ENCODE measurements around the gene PDE6C. TPM values are rescaled to one million over a fixed set of nuclear protein-coding genes. Genes with fewer than 3 reads are reported as not detected.

PDE6C gene
- total RNA-seq, 1 donor from 2014 or later, result not detected

DNA sequence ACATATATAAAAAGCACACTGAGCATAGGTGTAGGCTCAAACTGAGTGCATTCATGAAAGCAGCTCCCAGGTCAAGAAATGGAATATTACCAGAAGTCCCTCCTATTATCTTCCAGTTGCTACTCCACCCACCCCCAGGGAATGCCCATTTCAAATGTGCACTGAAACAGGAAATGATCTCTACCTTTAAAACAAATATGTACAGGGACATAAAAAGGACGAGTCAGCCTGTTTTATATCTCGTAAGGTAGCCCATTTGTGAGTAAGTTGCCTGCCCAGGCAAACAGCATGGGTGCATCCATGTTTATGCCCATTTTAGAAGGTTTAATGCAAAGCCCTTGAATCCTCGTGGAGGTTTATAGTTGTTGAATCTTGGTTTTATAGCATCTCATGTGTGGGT lies 35.4 kb upstream of the PDE6C start:
- no peak overlapping the region for H2AFZ ChIP-seq (ENCODE audit: low read depth, low read length)
- H3K4me3 Mint-ChIP-seq (ENCODE audit: unreplicated experiment), result no peak overlapping the region
- H4K20me1 ChIP-seq (ENCODE audit: insufficient read depth, low read length), result no peaks in the 10 kb centered on the region
- H3K9me3 ChIP-seq (ENCODE audit: insufficient read depth, low read depth, low read length), result peaks cover 5% of the 10 kb centered on the region
- H3K9ac ChIP-seq (ENCODE audit: low read length), result no peak overlapping the region
- no peak overlapping the region for H3K4me3 ChIP-seq (ENCODE audit: insufficient read depth, low read depth, low read length)
- no peak overlapping the region for H3K4me2 ChIP-seq (ENCODE audit: low read length)
- DNase-seq (ENCODE audit: low read depth), result no peak
- TF ChIP-seq, protein P1, sequence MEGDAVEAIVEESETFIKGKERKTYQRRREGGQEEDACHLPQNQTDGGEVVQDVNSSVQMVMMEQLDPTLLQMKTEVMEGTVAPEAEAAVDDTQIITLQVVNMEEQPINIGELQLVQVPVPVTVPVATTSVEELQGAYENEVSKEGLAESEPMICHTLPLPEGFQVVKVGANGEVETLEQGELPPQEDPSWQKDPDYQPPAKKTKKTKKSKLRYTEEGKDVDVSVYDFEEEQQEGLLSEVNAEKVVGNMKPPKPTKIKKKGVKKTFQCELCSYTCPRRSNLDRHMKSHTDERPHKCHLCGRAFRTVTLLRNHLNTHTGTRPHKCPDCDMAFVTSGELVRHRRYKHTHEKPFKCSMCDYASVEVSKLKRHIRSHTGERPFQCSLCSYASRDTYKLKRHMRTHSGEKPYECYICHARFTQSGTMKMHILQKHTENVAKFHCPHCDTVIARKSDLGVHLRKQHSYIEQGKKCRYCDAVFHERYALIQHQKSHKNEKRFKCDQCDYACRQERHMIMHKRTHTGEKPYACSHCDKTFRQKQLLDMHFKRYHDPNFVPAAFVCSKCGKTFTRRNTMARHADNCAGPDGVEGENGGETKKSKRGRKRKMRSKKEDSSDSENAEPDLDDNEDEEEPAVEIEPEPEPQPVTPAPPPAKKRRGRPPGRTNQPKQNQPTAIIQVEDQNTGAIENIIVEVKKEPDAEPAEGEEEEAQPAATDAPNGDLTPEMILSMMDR (IDR thresholded peaks at IDR 0.05; ENCODE audit: insufficient read depth, low read depth, low read length), result no peak
- no peak for TF ChIP-seq EZH2 (IDR thresholded peaks at IDR 0.05; ENCODE audit: insufficient read depth, low read length)
- no peak overlapping the region for H3K27ac ChIP-seq (ENCODE audit: low read depth, low read length)
- peaks cover 2% of the 10 kb centered on the region for H3K9me3 Mint-ChIP-seq (ENCODE audit: unreplicated experiment)
- no peak for FAIRE-seq
- H3K36me3 ChIP-seq (ENCODE audit: insufficient read depth, low read length), result no peaks in the 10 kb centered on the region
- no peaks in the 10 kb centered on the region for H3K4me1 ChIP-seq (ENCODE audit: insufficient read depth, low read length)
- H3K79me2 ChIP-seq (ENCODE audit: insufficient read depth, low read length), result no peaks in the 10 kb centered on the region
- no peaks in the 10 kb centered on the region for H3K4me1 Mint-ChIP-seq (ENCODE audit: low read depth, unreplicated experiment)
- no peak overlapping the region for H3K27ac Mint-ChIP-seq (ENCODE audit: unreplicated experiment)
- no peaks in the 10 kb centered on the region for H3K36me3 Mint-ChIP-seq (ENCODE audit: low read depth, unreplicated experiment)
- peaks cover 32% of the 10 kb centered on the region for H3K27me3 ChIP-seq (ENCODE audit: insufficient read depth, low read length)
- peaks cover 46% of the 10 kb centered on the region for H3K27me3 Mint-ChIP-seq (ENCODE audit: low read depth, unreplicated experiment)

DNA sequence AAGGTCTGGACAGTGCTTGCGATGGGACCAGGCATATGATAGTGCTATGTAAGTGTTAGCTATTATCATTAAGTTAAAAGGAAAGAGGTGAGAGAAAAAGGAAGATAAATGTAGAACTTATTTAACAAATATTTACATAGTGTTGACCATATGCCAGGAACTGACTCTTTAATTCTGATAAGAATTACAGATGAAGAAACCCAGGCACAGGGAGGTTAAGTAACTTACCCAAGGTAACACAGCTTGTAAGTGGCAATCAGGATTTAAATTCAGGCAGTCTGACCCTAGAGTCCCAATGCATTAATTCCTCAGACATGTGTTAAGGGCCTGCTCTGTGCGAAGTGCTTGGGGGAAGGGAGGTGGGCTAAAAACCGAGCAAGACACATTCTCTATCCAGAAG lies 34.8 kb upstream of the PDE6C start:
- Mint-ChIP-seq H3K27me3 (ENCODE audit: low read depth, unreplicated experiment) (peaks cover 42% of the 10 kb centered on the region), H3K27ac (ENCODE audit: unreplicated experiment) (no peak overlapping the region), H3K4me3 (ENCODE audit: unreplicated experiment) (no peak overlapping the region), H3K36me3 (ENCODE audit: low read depth, unreplicated experiment) (no peaks in the 10 kb centered on the region), H3K4me1 (ENCODE audit: low read depth, unreplicated experiment) (no peaks in the 10 kb centered on the region), H3K9me3 (ENCODE audit: unreplicated experiment) (peaks cover 2% of the 10 kb centered on the region)
- TF ChIP-seq, protein P1 (IDR thresholded peaks at IDR 0.05; ENCODE audit: insufficient read depth, low read depth, low read length), result no peak
- TF ChIP-seq EZH2 (IDR thresholded peaks at IDR 0.05; ENCODE audit: insufficient read depth, low read length), result no peak
- no peaks in the 10 kb centered on the region for H4K20me1 ChIP-seq (ENCODE audit: insufficient read depth, low read length)
- H3K9ac ChIP-seq (ENCODE audit: low read length), result no peak overlapping the region
- H3K27ac ChIP-seq (ENCODE audit: low read depth, low read length), result no peak overlapping the region
- no peak for DNase-seq (ENCODE audit: low read depth)
- H3K4me2 ChIP-seq (ENCODE audit: low read length), result no peak overlapping the region
- no peak overlapping the region for H2AFZ ChIP-seq (ENCODE audit: low read depth, low read length)
- FAIRE-seq, result no peak
- peaks cover 25% of the 10 kb centered on the region for H3K27me3 ChIP-seq (ENCODE audit: insufficient read depth, low read length)
- H3K4me1 ChIP-seq (ENCODE audit: insufficient read depth, low read length), result no peaks in the 10 kb centered on the region
- no peaks in the 10 kb centered on the region for H3K79me2 ChIP-seq (ENCODE audit: insufficient read depth, low read length)
- no peaks in the 10 kb centered on the region for H3K36me3 ChIP-seq (ENCODE audit: insufficient read depth, low read length)
- H3K9me3 ChIP-seq (ENCODE audit: insufficient read depth, low read depth, low read length), result peaks cover 5% of the 10 kb centered on the region
- H3K4me3 ChIP-seq (ENCODE audit: insufficient read depth, low read depth, low read length), result no peak overlapping the region

DNA sequence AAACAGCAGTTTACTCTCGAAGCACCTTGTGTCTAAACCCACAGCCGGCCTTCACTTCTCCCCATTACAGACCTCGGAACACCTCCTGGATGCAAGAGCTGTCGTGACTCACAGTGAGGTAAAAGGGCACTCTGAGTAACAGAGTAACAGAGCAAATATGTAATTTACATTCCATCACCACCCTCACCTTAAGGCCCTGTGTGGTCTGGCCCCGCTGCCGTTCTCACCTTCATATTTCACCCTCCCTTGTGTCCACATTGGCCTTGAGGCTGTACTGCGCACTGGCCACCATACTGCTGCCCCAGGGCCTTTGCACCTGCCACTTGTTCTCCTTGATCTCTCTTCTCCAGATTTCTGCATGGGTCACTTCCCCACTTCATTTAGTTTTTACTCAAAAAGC lies 33.2 kb upstream of the PDE6C start:
- no peak for FAIRE-seq
- TF ChIP-seq, protein P1 (IDR thresholded peaks at IDR 0.05; ENCODE audit: insufficient read depth, low read depth, low read length), result no peak
- no peak for TF ChIP-seq EZH2 (IDR thresholded peaks at IDR 0.05; ENCODE audit: insufficient read depth, low read length)
- H3K9me3 ChIP-seq (ENCODE audit: insufficient read depth, low read depth, low read length), result peaks cover 5% of the 10 kb centered on the region

More for the DNA sequence above, 33.2 kb upstream of the PDE6C start:
- Histone ChIP-seq H3K4me3 (ENCODE audit: insufficient read depth, low read depth, low read length) (no peak overlapping the region), H3K27ac (ENCODE audit: low read depth, low read length) (no peak overlapping the region), H3K36me3 (ENCODE audit: insufficient read depth, low read length) (no peaks in the 10 kb centered on the region), H3K9ac (ENCODE audit: low read length) (no peak overlapping the region), H4K20me1 (ENCODE audit: insufficient read depth, low read length) (no peaks in the 10 kb centered on the region), H3K27me3 (ENCODE audit: insufficient read depth, low read length) (peaks cover 13% of the 10 kb centered on the region), H3K4me1 (ENCODE audit: insufficient read depth, low read length) (no peaks in the 10 kb centered on the region), H3K79me2 (ENCODE audit: insufficient read depth, low read length) (no peaks in the 10 kb centered on the region), H3K4me2 (ENCODE audit: low read length) (no peak overlapping the region), H2AFZ (ENCODE audit: low read depth, low read length) (no peak overlapping the region)
- peaks cover 38% of the 10 kb centered on the region for H3K27me3 Mint-ChIP-seq (ENCODE audit: low read depth, unreplicated experiment)
- H3K4me1 Mint-ChIP-seq (ENCODE audit: low read depth, unreplicated experiment), result no peaks in the 10 kb centered on the region
- no peak overlapping the region for H3K4me3 Mint-ChIP-seq (ENCODE audit: unreplicated experiment)
- H3K9me3 Mint-ChIP-seq (ENCODE audit: unreplicated experiment), result peaks cover 2% of the 10 kb centered on the region
- H3K27ac Mint-ChIP-seq (ENCODE audit: unreplicated experiment), result no peak overlapping the region
- peak; percentile 18 for DNase-seq (ENCODE audit: low read depth)
- no peaks in the 10 kb centered on the region for H3K36me3 Mint-ChIP-seq (ENCODE audit: low read depth, unreplicated experiment)
